H1 (cell line): ENCODE results near the gene ITGA3. TPM values are rescaled to one million over a fixed set of nuclear protein-coding genes. Genes with fewer than 3 reads are reported as not detected.

ENCODE experiments used
- polyA plus RNA-seq, 7 experiments: library from polyadenylated mRNA; depleted of rRNA in 3 of 7; stranded (reverse) in 5 of 7; unstranded in 2 of 7; fragments of >200 nt in 5 of 7; fragments of 200-250 nt in 2 of 7; gene quantifications; 1 replicate in 5 of 7; 2 replicates in 1 of 7; 4 replicates in 1 of 7; pipeline versions ENCODE4 v1.2.1 to v1.2.3, GENCODE V29; 2011 to 2013; ENCODE audit warnings: missing spikeins in 2 of 7, mixed read lengths in 2 of 7
- total RNA-seq: library from RNA; stranded (reverse); fragmentation: NEBNext Ultra II Directional; extraction: Animal tissue kit (Norgen Biotek cat#: 25700); gene quantifications from 2 replicates; pipeline ENCODE4 v1.2.1, GENCODE V29; 2021

ITGA3 gene
- total and polyA plus RNA-seq, 2 of the 8 experiments (the other 6 are each of a cell fraction or from before 2014, with no cell fraction given): 24.0 to 24.2 TPM

Other genes with a start within 250 kb of the ITGA3 start
- not detected in 2 replicates for gene TAC4, start 208.0 kb upstream of the ITGA3 start, total RNA-seq
- gene TAC4, start 208.0 kb upstream of the ITGA3 start, polyA plus RNA-seq (2011; rRNA removed): 0.15 and 0.22 TPM in 2 replicates
- 0.80 and 0.88 TPM in 2 replicates for gene DLX4, start 86.9 kb upstream of the ITGA3 start, total RNA-seq
- 0.67 and 1.5 TPM in 2 replicates for gene DLX4, start 86.9 kb upstream of the ITGA3 start, polyA plus RNA-seq (2011; rRNA removed)
- 0.15 TPM in 1 of 2 replicates, not detected in the other for gene DLX3, start 60.9 kb upstream of the ITGA3 start, total RNA-seq
- gene DLX3, start 60.9 kb upstream of the ITGA3 start, polyA plus RNA-seq (2011; rRNA removed): 0.06 and 0.20 TPM in 2 replicates
- gene PDK2, start 39.2 kb downstream of the ITGA3 start, total RNA-seq: 17.8 and 18.3 TPM in 2 replicates
- 121 and 154 TPM in 2 replicates for gene PDK2, start 39.2 kb downstream of the ITGA3 start, polyA plus RNA-seq (2011; rRNA removed)
- 5.8 and 5.9 TPM in 2 replicates for gene SAMD14, start 74.0 kb downstream of the ITGA3 start, total RNA-seq
- 5.2 and 5.7 TPM in 2 replicates for gene SAMD14, start 74.0 kb downstream of the ITGA3 start, polyA plus RNA-seq (2011; rRNA removed)
- gene PPP1R9B, start 94.6 kb downstream of the ITGA3 start, total RNA-seq: 13.1 and 14.1 TPM in 2 replicates
- 5.2 and 6.1 TPM in 2 replicates for gene PPP1R9B, start 94.6 kb downstream of the ITGA3 start, polyA plus RNA-seq (2011; rRNA removed)
- gene SGCA, start 109.9 kb downstream of the ITGA3 start, total RNA-seq: not detected in 2 replicates
- 0.12 and 0.36 TPM in 2 replicates for gene SGCA, start 109.9 kb downstream of the ITGA3 start, polyA plus RNA-seq (2011; rRNA removed)
- gene COL1A1, start 145.5 kb downstream of the ITGA3 start, total RNA-seq: 80.4 and 88.1 TPM in 2 replicates
- gene COL1A1, start 145.5 kb downstream of the ITGA3 start, polyA plus RNA-seq (2011; rRNA removed): 14.1 and 27.3 TPM in 2 replicates
- gene TMEM92, start 218.4 kb downstream of the ITGA3 start, total RNA-seq: 11.9 and 12.2 TPM in 2 replicates
- 24.8 and 39.2 TPM in 2 replicates for gene TMEM92, start 218.4 kb downstream of the ITGA3 start, polyA plus RNA-seq (2011; rRNA removed)